Islet of Langerhans (tissue), 1 donor: ENCODE results near the gene PSD4.

Source experiments
- FAIRE-seq: peaks from one replicate; lab custom pipeline; 2011; peaks lifted over from hg19 to GRCh38; lab: Jason Lieb, UNC

Gene PSD4

GRCh38 chr2:113207021-113207420 lies 33.2 kb downstream of the PSD4 start:
- FAIRE-seq = no peak

GRCh38 chr2:113208396-113208795 lies 34.6 kb downstream of the PSD4 start:
- no peak for FAIRE-seq

GRCh38 chr2:113209011-113209645 lies 35.4 kb downstream of the PSD4 start:
- FAIRE-seq = no peak

- no peak for FAIRE-seq
Measured at GRCh38 chr2:113209646-113210171, 35.9 kb downstream of the PSD4 start.

- FAIRE-seq = no peak
Measured at GRCh38 chr2:113211226-113212105, 37.7 kb downstream of the PSD4 start.

- FAIRE-seq = no peak
Measured at GRCh38 chr2:113212245-113213060, 38.7 kb downstream of the PSD4 start.

GRCh38 chr2:113213061-113213930 lies 39.5 kb downstream of the PSD4 start:
- no peak for FAIRE-seq

- no peak for FAIRE-seq
Measured at GRCh38 chr2:113214141-113214540, 40.4 kb downstream of the PSD4 start.

- FAIRE-seq = no peak
Measured at GRCh38 chr2:113215056-113215455, 41.3 kb downstream of the PSD4 start.

- FAIRE-seq = no peak
Measured at GRCh38 chr2:113216321-113216720, 42.5 kb downstream of the PSD4 start.

- no peak for FAIRE-seq
Measured at GRCh38 chr2:113216891-113217454, 43.2 kb downstream of the PSD4 start.

- no peak for FAIRE-seq
Measured at GRCh38 chr2:113217455-113218282, 43.9 kb downstream of the PSD4 start.

- peak; percentile 82 for FAIRE-seq
Measured at GRCh38 chr2:113218283-113219091, 44.7 kb downstream of the PSD4 start.

- no peak for FAIRE-seq
Measured at GRCh38 chr2:113219092-113219441, 45.3 kb downstream of the PSD4 start.

- no peak for FAIRE-seq
Measured at GRCh38 chr2:113219525-113219888, 45.7 kb downstream of the PSD4 start.

GRCh38 chr2:113219889-113220641 lies 46.3 kb downstream of the PSD4 start:
- no peak for FAIRE-seq

GRCh38 chr2:113220970-113221708 lies 47.4 kb downstream of the PSD4 start:
- peak; percentile 70 for FAIRE-seq

GRCh38 chr2:113221846-113222245 lies 48.1 kb downstream of the PSD4 start:
- FAIRE-seq = no peak
